Endothelial cell of umbilical vein (primary cell): ENCODE data around the gene CACNA1C.

Experiments used
- CTCF ChIP-seq, 2 donors: IDR thresholded peaks; 1 replicate in 1 of 2; 2 replicates in 1 of 2; pipeline ENCODE4 v1.5.1; 2011; ENCODE audit warnings: low read length in 2 of 2, mild to moderate bottlenecking in 2 of 2, moderate library complexity in 2 of 2, control low read depth in 1 of 2, inconsistent platforms in 1 of 2, low read depth in 1 of 2; ENCODE audit not compliant: insufficient read depth in 1 of 2; ENCODE audit errors: extremely low read depth in 1 of 2
- EZH2 ChIP-seq: IDR thresholded peaks from 2 replicates; pipeline ENCODE4 v1.6.1; 2012; ENCODE audit warnings: borderline replicate concordance, low read depth, mild to moderate bottlenecking, moderate library complexity, low read length, inconsistent platforms; ENCODE audit not compliant: severe bottlenecking
- MAX ChIP-seq: IDR thresholded peaks from 2 replicates; pipeline ENCODE4 v1.6.1; 2011; ENCODE audit not compliant: insufficient read depth, insufficient read length
- POLR2A ChIP-seq: IDR thresholded peaks from 2 replicates; pipeline ENCODE4 v1.6.1; 2012; ENCODE audit warnings: low read depth, mild to moderate bottlenecking, control low read depth, low read length
- POLR2AphosphoS5 ChIP-seq: IDR thresholded peaks from 2 replicates; pipeline ENCODE4 v1.6.1; 2012; ENCODE audit warnings: low read depth, mild to moderate bottlenecking, control low read depth, low read length, moderate library complexity; ENCODE audit not compliant: insufficient read depth

GRCh38 chr12:2332947-2333346, 280.2 kb downstream of the CACNA1C start:
- TF ChIP-seq EZH2 (no peak), CTCF (IDR thresholded peaks at IDR 0.05; ENCODE audit: extremely low read depth in 1 of 2, insufficient read depth in 1 of 2, low read depth in 1 of 2, low read length in 2 of 2) (no peak), POLR2AphosphoS5 (no peak), MAX (no peak), POLR2A (no peak)
